Right atrium auricular region (tissue), 2 donors: ENCODE data around the gene CILP2. TPM values are rescaled to one million over a fixed set of nuclear protein-coding genes. Genes with fewer than 3 reads are reported as not detected.

Source experiments
- DNase-seq: peaks from one replicate; pipeline ENCODE4 v3.0.0-alpha.2; 2019; ENCODE audit warnings: low spot score
- H3K27ac ChIP-seq, 2 donors: fragments of 200-600 bp; sonication (generic); 1 replicate in 1 of 2; 2 replicates in 1 of 2; pipeline ENCODE4 v1.5.1; 2016 to 2019
- H3K27me3 ChIP-seq, 2 donors: fragments of 200-600 bp; sonication (generic); one replicate each; pipeline versions ENCODE4 v1.5.1 to v1.6.0; 2017 to 2019
- H3K36me3 ChIP-seq: fragments of 200-600 bp; sonication (generic); one replicate; pipeline ENCODE4 v1.5.1; 2016
- H3K4me1 ChIP-seq, 2 donors: fragments of 200-600 bp; sonication (generic); one replicate each; pipeline versions ENCODE4 v1.5.1 to v1.6.0; 2017 to 2019
- H3K4me3 ChIP-seq, 2 donors: fragments of 200-600 bp; sonication (generic); 1 replicate in 1 of 2; 2 replicates in 1 of 2; pipeline ENCODE4 v1.5.1; 2017 to 2019; ENCODE audit warnings: mild to moderate bottlenecking in 1 of 2, moderate library complexity in 1 of 2
- H3K9me3 ChIP-seq, 2 donors: fragments of 200-600 bp; sonication (generic); one replicate each; pipeline ENCODE4 v1.5.1; 2019
- CTCF ChIP-seq, 2 donors: fragments of 200-600 bp; sonication (generic); IDR thresholded peaks; one replicate each; pipeline ENCODE4 v1.5.1; 2019; ENCODE audit warnings: antibody characterized with exemption in 2 of 2
- total RNA-seq, 2 donors: library from RNA; depleted of rRNA; stranded (reverse); fragments of >200 nt; gene quantifications; one replicate each; pipeline ENCODE4 v1.1.0, GENCODE V29; 2016

The CILP2 gene
- total RNA-seq, 2 donors from 2014 or later: 0.19 to 0.24 TPM

GRCh38 chr19:19568802-19569756, 31.0 kb downstream of the CILP2 start:
- DNase-seq: no peak
- no peaks in the 10 kb centered on the region for H3K9me3 ChIP-seq

GRCh38 chr19:19570571-19570970, 32.5 kb downstream of the CILP2 start:
- no peak overlapping the region for H3K27ac ChIP-seq
- H3K4me3 ChIP-seq: no peak overlapping the region
- DNase-seq: no peak
- H3K4me1 ChIP-seq: no peaks in the 10 kb centered on the region
- TF ChIP-seq CTCF (IDR thresholded peaks at IDR 0.05): no peak
- no peaks in the 10 kb centered on the region for H3K36me3 ChIP-seq
- H3K27me3 ChIP-seq: no peaks in the 10 kb centered on the region
- H3K9me3 ChIP-seq: no peaks in the 10 kb centered on the region

More at GRCh38 chr19:19568802-19569756, 31.0 kb downstream of the CILP2 start:
- Histone ChIP-seq H3K27me3 (no peaks in the 10 kb centered on the region), H3K4me1 (no peaks in the 10 kb centered on the region), H3K27ac (no peak overlapping the region), H3K36me3 (no peaks in the 10 kb centered on the region), H3K4me3 (no peak overlapping the region)
- TF ChIP-seq CTCF (IDR thresholded peaks at IDR 0.05): no peak

- H3K36me3 ChIP-seq: no peaks in the 10 kb centered on the region
- H3K27me3 ChIP-seq: no peaks in the 10 kb centered on the region
- no peak for DNase-seq
- no peaks in the 10 kb centered on the region for H3K4me1 ChIP-seq
- no peak for TF ChIP-seq CTCF (IDR thresholded peaks at IDR 0.05)
- H3K27ac ChIP-seq: no peak overlapping the region
- no peak overlapping the region for H3K4me3 ChIP-seq
- no peaks in the 10 kb centered on the region for H3K9me3 ChIP-seq
These were observed 33.2 kb downstream of the CILP2 start for GRCh38 chr19:19571071-19571786.

GRCh38 chr19:19575411-19575810, 37.3 kb downstream of the CILP2 start:
- Histone ChIP-seq H3K4me1 (no peaks in the 10 kb centered on the region), H3K27ac (no peak overlapping the region), H3K9me3 (no peaks in the 10 kb centered on the region), H3K36me3 (no peaks in the 10 kb centered on the region), H3K27me3 (no peaks in the 10 kb centered on the region), H3K4me3 (no peak overlapping the region)
- TF ChIP-seq CTCF (IDR thresholded peaks at IDR 0.05): no peak
- DNase-seq: no peak

GRCh38 chr19:19578252-19578651, 40.2 kb downstream of the CILP2 start:
- no peak for TF ChIP-seq CTCF (IDR thresholded peaks at IDR 0.05)
- H3K36me3 ChIP-seq: no peaks in the 10 kb centered on the region
- H3K4me3 ChIP-seq: no peak overlapping the region
- no peaks in the 10 kb centered on the region for H3K27me3 ChIP-seq
- no peak overlapping the region for H3K27ac ChIP-seq
- H3K4me1 ChIP-seq: no peaks in the 10 kb centered on the region
- no peaks in the 10 kb centered on the region for H3K9me3 ChIP-seq
- no peak for DNase-seq
